GM12878 (cell line): Measurements from ENCODE around the gene DLD. TPM values are rescaled to one million over a fixed set of nuclear protein-coding genes. Genes with fewer than 3 reads are reported as not detected.

Experiments
- polyA plus RNA-seq, 11 experiments: library from polyadenylated mRNA; depleted of rRNA in 4 of 11; unstranded in 6 of 11; stranded (reverse) in 5 of 11; fragments of >200 nt; fragmentation: Nextera tagmentation in 4 of 11; fragmentation: Illumina TruSeq in 1 of 11; extraction: Ambion mirVana in 4 of 11; extraction: Trizol in 1 of 11; gene quantifications; 1 replicate in 1 of 11; 2 replicates in 10 of 11; pipeline versions ENCODE4 v1.2.1 to v1.2.3, GENCODE V29; 2011 to 2016; ENCODE audit warnings: inconsistent platforms in 2 of 11, missing spikeins in 2 of 11, low read depth in 1 of 11
- total RNA-seq, 4 experiments: library from RNA; depleted of rRNA in 3 of 4; stranded (reverse); fragments of >200 nt in 3 of 4; fragmentation: Illumina TruSeq in 1 of 4; extraction: Trizol in 1 of 4; gene quantifications; 2 replicates each; pipeline versions ENCODE4 v1.2.1 to v1.2.3, GENCODE V29; 2013 to 2021

Gene DLD
- total and polyA plus RNA-seq, 10 of the 15 experiments (the other 5 are each of a cell fraction or from before 2014, with no cell fraction given), result 62.7 to 314 (median 161) TPM

Other genes starting within 250 kb of the DLD start
- gene SLC26A4, start 230.4 kb upstream of the DLD start, total RNA-seq (2014; rRNA removed), result 0.06 TPM in 1 of 2 replicates, not detected in the other
- gene SLC26A4, start 230.4 kb upstream of the DLD start, total RNA-seq (2014; rRNA removed; fragmentation: Illumina TruSeq; extraction: Trizol), result 0.09 and 0.18 TPM in 2 replicates
- not detected in 2 replicates for gene SLC26A4, start 230.4 kb upstream of the DLD start, total RNA-seq (2021)
- 0.08 and 0.17 TPM in 2 replicates for gene SLC26A4, start 230.4 kb upstream of the DLD start, polyA plus RNA-seq (2011; rRNA removed)
- gene SLC26A4, start 230.4 kb upstream of the DLD start, polyA plus RNA-seq (2014; fragmentation: Illumina TruSeq; extraction: Trizol), result 0.01 and 0.21 TPM in 2 replicates
- not detected for gene SLC26A4, start 230.4 kb upstream of the DLD start, polyA plus RNA-seq (2014; fragmentation: Nextera tagmentation; extraction: Ambion mirVana)
- 0.20 TPM in 1 of 2 replicates, not detected in the other for gene SLC26A4, start 230.4 kb upstream of the DLD start, polyA plus RNA-seq (2014; rRNA removed)
- under 1 TPM in 1 of 2 experiments, not detected in 1; 0.16 TPM for gene SLC26A4, start 230.4 kb upstream of the DLD start, polyA plus RNA-seq (2016; fragmentation: Nextera tagmentation; extraction: Ambion mirVana)
- 16.4 and 20.3 TPM in 2 replicates for gene CBLL1, start 147.0 kb upstream of the DLD start, total RNA-seq (2014; rRNA removed)
- 32.4 and 32.9 TPM in 2 replicates for gene CBLL1, start 147.0 kb upstream of the DLD start, total RNA-seq (2014; rRNA removed; fragmentation: Illumina TruSeq; extraction: Trizol)
- 26.2 and 28.3 TPM in 2 replicates for gene CBLL1, start 147.0 kb upstream of the DLD start, total RNA-seq (2021)
- 10.1 and 18.5 TPM in 2 replicates for gene CBLL1, start 147.0 kb upstream of the DLD start, polyA plus RNA-seq (2011; rRNA removed)
- gene CBLL1, start 147.0 kb upstream of the DLD start, polyA plus RNA-seq (2014; fragmentation: Illumina TruSeq; extraction: Trizol), result 32.7 and 42.8 TPM in 2 replicates
- gene CBLL1, start 147.0 kb upstream of the DLD start, polyA plus RNA-seq (2014; fragmentation: Nextera tagmentation; extraction: Ambion mirVana), result 1 to 10 TPM; 8.6 to 9.3 TPM
- 7.2 and 9.8 TPM in 2 replicates for gene CBLL1, start 147.0 kb upstream of the DLD start, polyA plus RNA-seq (2014; rRNA removed)
- 10 to 100 TPM; 32.9 to 40.1 TPM for gene CBLL1, start 147.0 kb upstream of the DLD start, polyA plus RNA-seq (2016; fragmentation: Nextera tagmentation; extraction: Ambion mirVana)
- gene SLC26A3, start 88.0 kb upstream of the DLD start, total RNA-seq (2014; rRNA removed), result not detected in 2 replicates
- gene SLC26A3, start 88.0 kb upstream of the DLD start, total RNA-seq (2014; rRNA removed; fragmentation: Illumina TruSeq; extraction: Trizol), result not detected in 2 replicates
- 0.46 and 0.53 TPM in 2 replicates for gene SLC26A3, start 88.0 kb upstream of the DLD start, total RNA-seq (2021)
- gene SLC26A3, start 88.0 kb upstream of the DLD start, polyA plus RNA-seq (2011; rRNA removed), result not detected in 2 replicates
- not detected in 2 replicates for gene SLC26A3, start 88.0 kb upstream of the DLD start, polyA plus RNA-seq (2014; fragmentation: Illumina TruSeq; extraction: Trizol)
- gene SLC26A3, start 88.0 kb upstream of the DLD start, polyA plus RNA-seq (2014; fragmentation: Nextera tagmentation; extraction: Ambion mirVana), result not detected
- gene SLC26A3, start 88.0 kb upstream of the DLD start, polyA plus RNA-seq (2014; rRNA removed), result not detected in 2 replicates
- gene SLC26A3, start 88.0 kb upstream of the DLD start, polyA plus RNA-seq (2016; fragmentation: Nextera tagmentation; extraction: Ambion mirVana), result not detected
- not detected in 2 replicates for gene LAMB1, start 112.0 kb downstream of the DLD start, total RNA-seq (2014; rRNA removed)
- not detected in 2 replicates for gene LAMB1, start 112.0 kb downstream of the DLD start, total RNA-seq (2014; rRNA removed; fragmentation: Illumina TruSeq; extraction: Trizol)
- gene LAMB1, start 112.0 kb downstream of the DLD start, total RNA-seq (2021), result 0.48 and 0.77 TPM in 2 replicates
- 0.08 and 0.12 TPM in 2 replicates for gene LAMB1, start 112.0 kb downstream of the DLD start, polyA plus RNA-seq (2011; rRNA removed)
- not detected in 2 replicates for gene LAMB1, start 112.0 kb downstream of the DLD start, polyA plus RNA-seq (2014; fragmentation: Illumina TruSeq; extraction: Trizol)
- 1 to 10 TPM in 1 of 2 experiments, under 1 TPM in 1; 0.05 to 1.7 TPM for gene LAMB1, start 112.0 kb downstream of the DLD start, polyA plus RNA-seq (2014; fragmentation: Nextera tagmentation; extraction: Ambion mirVana)
- not detected in 2 replicates for gene LAMB1, start 112.0 kb downstream of the DLD start, polyA plus RNA-seq (2014; rRNA removed)
- 1 to 10 TPM; 1.6 to 2.2 TPM for gene LAMB1, start 112.0 kb downstream of the DLD start, polyA plus RNA-seq (2016; fragmentation: Nextera tagmentation; extraction: Ambion mirVana)
- gene LAMB4, start 239.2 kb downstream of the DLD start, total RNA-seq (2014; rRNA removed), result 0.05 and 0.06 TPM in 2 replicates
- not detected in 2 replicates for gene LAMB4, start 239.2 kb downstream of the DLD start, total RNA-seq (2014; rRNA removed; fragmentation: Illumina TruSeq; extraction: Trizol)
- not detected in 2 replicates for gene LAMB4, start 239.2 kb downstream of the DLD start, total RNA-seq (2021)
- 0.04 and 0.12 TPM in 2 replicates for gene LAMB4, start 239.2 kb downstream of the DLD start, polyA plus RNA-seq (2011; rRNA removed)
- gene LAMB4, start 239.2 kb downstream of the DLD start, polyA plus RNA-seq (2014; fragmentation: Illumina TruSeq; extraction: Trizol), result not detected in 2 replicates
- gene LAMB4, start 239.2 kb downstream of the DLD start, polyA plus RNA-seq (2014; fragmentation: Nextera tagmentation; extraction: Ambion mirVana), result not detected
- gene LAMB4, start 239.2 kb downstream of the DLD start, polyA plus RNA-seq (2014; rRNA removed), result not detected in 2 replicates
- gene LAMB4, start 239.2 kb downstream of the DLD start, polyA plus RNA-seq (2016; fragmentation: Nextera tagmentation; extraction: Ambion mirVana), result not detected